Gastroesophageal sphincter (tissue), 4 donors: ENCODE results near the gene PREP. TPM values are rescaled to one million over a fixed set of nuclear protein-coding genes. Genes with fewer than 3 reads are reported as not detected.
"Not testable (repeated sequence)": the region's sequence is repeated elsewhere in the genome, so short reads cannot be mapped to it uniquely, and the experiment has no call there.

Experiments
- ATAC-seq: fragments of 150-250 bp; one replicate; pipeline ENCODE4 v1.9.1; 2016; ENCODE audit warnings: mild to moderate bottlenecking, moderate library complexity
- H3K27ac ChIP-seq, 4 donors: fragments of 200-600 bp; sonication (generic) in 3 of 4; 1 replicate in 3 of 4; 2 replicates in 1 of 4; pipeline ENCODE4 v1.5.1; 2016 to 2019
- H3K27me3 ChIP-seq: fragments of 200-600 bp; sonication (generic); one replicate; pipeline ENCODE4 v1.5.1; 2019
- H3K36me3 ChIP-seq, 2 donors: fragments of 200-600 bp; sonication (generic); one replicate each; pipeline ENCODE4 v1.5.1; 2019; ENCODE audit warnings: control low read depth in 1 of 2
- H3K4me1 ChIP-seq, 3 donors: fragments of 200-600 bp; sonication (generic); 1 replicate in 2 of 3; 2 replicates in 1 of 3; pipeline ENCODE4 v1.5.1; 2016 to 2019; ENCODE audit warnings: control low read depth in 2 of 3
- H3K4me3 ChIP-seq, 2 donors: fragments of 200-600 bp; sonication (generic); one replicate each; pipeline ENCODE4 v1.5.1; 2019; ENCODE audit warnings: mild to moderate bottlenecking in 1 of 2, moderate library complexity in 1 of 2
- H3K9me3 ChIP-seq, 3 donors: fragments of 200-600 bp; sonication (generic); one replicate each; pipeline ENCODE4 v1.5.1; 2017 to 2019; ENCODE audit warnings: control low read depth in 2 of 3
- EP300 ChIP-seq: sonication (generic); formaldehyde crosslinking; IDR thresholded peaks from one replicate; pipeline ENCODE4 v1.6.1; 2017; ENCODE audit warnings: antibody characterized with exemption, mild to moderate bottlenecking
- POLR2A ChIP-seq, 2 donors: fragments of 450-650 bp; IDR thresholded peaks; one replicate each; pipeline ENCODE4 v1.6.1; 2017; ENCODE audit warnings: antibody characterized with exemption in 2 of 2, mild to moderate bottlenecking in 2 of 2, moderate library complexity in 1 of 2
- POLR2AphosphoS5 ChIP-seq: sonication (generic); formaldehyde crosslinking; IDR thresholded peaks from one replicate; pipeline ENCODE4 v1.6.1; 2017; ENCODE audit warnings: antibody characterized with exemption
- WGBS, 2 donors: methylation state at CpG; one replicate each; pipeline ENCODE4 v1.1.5; 2018; ENCODE audit warnings: low coverage in 1 of 2; 5-methylcytosine and 5-hydroxymethylcytosine counted together
- total RNA-seq, 4 donors: library from RNA; depleted of rRNA; stranded (reverse); fragments of >200 nt; gene quantifications; one replicate each; pipeline ENCODE4 v1.1.0, GENCODE V29; 2016
- TF ChIP-seq, protein P1 (sequence below), 4 experiments: fragments of 200-600 bp in 2 of 4; fragments of 450-650 bp in 2 of 4; sonication (generic) in 1 of 4; IDR thresholded peaks; one replicate each; pipeline ENCODE4 v1.5.1; 2017 to 2019; ENCODE audit warnings: antibody characterized with exemption in 4 of 4, mild to moderate bottlenecking in 2 of 4, moderate library complexity in 2 of 4

PREP gene
- total RNA-seq, 4 donors from 2014 or later: 13.9 to 19.8 (median 17.4) TPM

DNA sequence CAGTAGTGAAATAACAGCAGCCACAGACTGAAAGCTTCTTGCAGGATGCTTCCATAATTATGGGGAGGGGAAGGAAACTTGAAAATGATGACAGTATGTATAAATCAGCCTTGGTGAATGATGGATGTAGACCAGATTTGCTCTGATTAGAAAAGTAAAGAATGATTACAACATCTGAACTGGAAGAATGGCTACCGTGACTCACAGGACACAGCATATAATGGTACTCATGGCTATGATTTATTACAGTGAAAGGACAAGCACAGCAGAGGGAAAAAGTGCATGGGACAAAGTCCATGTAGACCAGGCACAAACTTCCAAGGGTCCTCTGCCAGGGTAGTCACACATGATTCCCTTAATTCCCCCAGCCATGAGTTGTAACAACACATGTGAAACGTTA lies 152.3 kb downstream of the PREP start:
- 71 to 78% methylated on average over 2 of the region's 2 CpGs for WGBS, 2 donors

DNA sequence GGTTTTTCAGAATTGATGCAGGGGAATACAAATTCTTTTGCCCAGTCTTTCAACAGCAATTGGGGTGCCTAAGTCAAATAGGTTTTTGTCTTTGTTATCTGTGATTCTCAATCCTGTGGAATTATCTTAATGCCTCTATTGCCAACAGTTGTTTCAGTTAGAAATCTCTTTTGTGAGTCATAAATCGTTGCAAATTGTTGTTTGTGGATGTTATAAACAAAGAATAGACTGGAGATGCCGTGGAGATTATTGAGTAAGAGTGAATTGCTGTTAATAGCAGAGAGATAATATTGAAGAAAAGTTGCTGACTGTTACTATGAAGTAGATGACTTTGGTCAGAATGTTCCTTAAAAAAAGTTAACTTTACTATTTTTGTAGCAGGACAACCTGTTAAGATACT lies 159.4 kb downstream of the PREP start:
- H3K27me3 ChIP-seq: no peaks in the 10 kb centered on the region
- no peaks in the 10 kb centered on the region for H3K4me1 ChIP-seq
- no peak overlapping the region for H3K27ac ChIP-seq
- H3K4me3 ChIP-seq: no peak overlapping the region
- WGBS, 2 donors: 28 to 63% methylated on average over 1 to 2 of the region's 2 CpGs
- no peak for ATAC-seq
- TF ChIP-seq, protein P1, sequence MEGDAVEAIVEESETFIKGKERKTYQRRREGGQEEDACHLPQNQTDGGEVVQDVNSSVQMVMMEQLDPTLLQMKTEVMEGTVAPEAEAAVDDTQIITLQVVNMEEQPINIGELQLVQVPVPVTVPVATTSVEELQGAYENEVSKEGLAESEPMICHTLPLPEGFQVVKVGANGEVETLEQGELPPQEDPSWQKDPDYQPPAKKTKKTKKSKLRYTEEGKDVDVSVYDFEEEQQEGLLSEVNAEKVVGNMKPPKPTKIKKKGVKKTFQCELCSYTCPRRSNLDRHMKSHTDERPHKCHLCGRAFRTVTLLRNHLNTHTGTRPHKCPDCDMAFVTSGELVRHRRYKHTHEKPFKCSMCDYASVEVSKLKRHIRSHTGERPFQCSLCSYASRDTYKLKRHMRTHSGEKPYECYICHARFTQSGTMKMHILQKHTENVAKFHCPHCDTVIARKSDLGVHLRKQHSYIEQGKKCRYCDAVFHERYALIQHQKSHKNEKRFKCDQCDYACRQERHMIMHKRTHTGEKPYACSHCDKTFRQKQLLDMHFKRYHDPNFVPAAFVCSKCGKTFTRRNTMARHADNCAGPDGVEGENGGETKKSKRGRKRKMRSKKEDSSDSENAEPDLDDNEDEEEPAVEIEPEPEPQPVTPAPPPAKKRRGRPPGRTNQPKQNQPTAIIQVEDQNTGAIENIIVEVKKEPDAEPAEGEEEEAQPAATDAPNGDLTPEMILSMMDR (IDR thresholded peaks at IDR 0.05): no peak
- no peak for TF ChIP-seq EP300
- no peak for TF ChIP-seq POLR2AphosphoS5
- TF ChIP-seq POLR2A (IDR thresholded peaks at IDR 0.05): no peak
- peaks cover 0 to 17% (median 0%) of the 10 kb centered on the region in 3 donors for H3K9me3 ChIP-seq
- no peaks in the 10 kb centered on the region for H3K36me3 ChIP-seq

More for the DNA sequence above, 152.3 kb downstream of the PREP start:
- TF ChIP-seq EP300 (no peak), POLR2A (IDR thresholded peaks at IDR 0.05) (no peak)
- TF ChIP-seq, protein P1 (IDR thresholded peaks at IDR 0.05): no peak
- Histone ChIP-seq H3K27me3 (no peaks in the 10 kb centered on the region), H3K4me1 (no peaks in the 10 kb centered on the region), H3K4me3 (no peak overlapping the region), H3K27ac (no peak overlapping the region), H3K36me3 (no peaks in the 10 kb centered on the region), H3K9me3 (no peaks in the 10 kb centered on the region)
- no peak for ATAC-seq

DNA sequence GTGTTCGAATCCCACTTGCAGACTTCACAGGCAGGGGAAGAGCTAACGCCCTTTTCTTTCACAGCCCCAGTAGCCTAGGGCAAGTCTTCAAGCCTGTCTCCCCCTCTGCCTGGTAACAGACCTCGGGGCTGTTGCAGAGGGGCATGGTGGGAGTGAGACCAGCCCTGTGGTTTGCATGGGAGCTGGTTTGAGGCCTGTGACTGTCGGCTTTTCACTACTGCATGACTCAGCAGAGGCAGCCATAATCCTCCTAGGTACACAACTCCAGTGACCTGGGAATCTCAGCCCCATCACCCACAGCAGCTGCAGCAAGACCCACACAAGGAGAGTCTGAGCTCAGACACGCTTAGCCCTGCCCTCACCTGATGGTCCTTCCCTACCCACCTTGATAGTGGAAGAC lies 167.7 kb downstream of the PREP start:
- Histone ChIP-seq H3K27ac (no peak overlapping the region), H3K36me3 (no peaks in the 10 kb centered on the region), H3K27me3 (no peaks in the 10 kb centered on the region), H3K4me3 (no peak overlapping the region), H3K4me1 (no peaks in the 10 kb centered on the region), H3K9me3 (peaks cover 0 to 26% (median 0%) of the 10 kb centered on the region in 3 donors)
- 60% methylated on average over 2 of the region's 5 CpGs; no CpG with 5 or more reads in 1 of the 2 donors for WGBS, 2 donors
- ATAC-seq: no peak
- no peak for TF ChIP-seq POLR2A (IDR thresholded peaks at IDR 0.05)
- TF ChIP-seq, protein P1 (IDR thresholded peaks at IDR 0.05): no peak
- no peak for TF ChIP-seq EP300
- no peak for TF ChIP-seq POLR2AphosphoS5

DNA sequence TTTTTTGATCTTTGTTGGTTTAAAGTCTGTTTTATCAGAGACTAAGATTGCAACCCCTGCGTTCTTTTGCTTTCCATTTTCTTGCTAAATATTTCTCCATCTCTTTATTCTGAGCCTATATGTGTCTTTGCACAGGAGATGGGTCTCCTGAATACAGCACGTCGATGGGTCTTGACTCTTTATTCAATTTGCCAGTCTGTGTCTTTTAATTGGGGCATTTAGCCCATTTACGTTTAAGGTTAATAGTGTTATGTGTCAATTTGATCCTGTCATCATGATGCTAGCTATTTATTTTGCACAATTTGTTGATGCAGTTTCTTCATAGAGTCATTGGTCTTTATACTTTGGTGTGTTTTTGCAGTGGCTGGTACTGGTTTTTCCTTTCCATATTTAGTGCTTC lies 171.1 kb downstream of the PREP start:
- not testable (repeated sequence) for H3K4me3 ChIP-seq, H3K36me3 ChIP-seq, H3K27me3 ChIP-seq, H3K4me1 ChIP-seq, H3K27ac ChIP-seq, ATAC-seq
- WGBS, 2 donors: 90 to 91% methylated on average over 1 to 4 of the region's 4 CpGs
- H3K9me3 ChIP-seq: peaks cover 0 to 19% (median 0%) of the 10 kb centered on the region in 3 donors

Other genes starting within 250 kb of the PREP start
- gene POPDC3, start 223.1 kb downstream of the PREP start, total RNA-seq: 1 to 10 TPM in 1 of 4 donors, not detected in 3; 1.5 TPM